HCT116 (cell line): Measurements from ENCODE around the gene RNF25. TPM values are rescaled to one million over a fixed set of nuclear protein-coding genes. Genes with fewer than 3 reads are reported as not detected.

Experiments used
- ATAC-seq: fragments of 200-7000 bp; cut with Tn5 transposase; 2 replicates; pipeline ENCODE4 v1.9.1; 2020; ENCODE audit warnings: mild to moderate bottlenecking, moderate library complexity
- BruUV-seq: library from RNA; stranded (reverse); fragments of 400-500 nt; replicated peaks from 2 replicates; lab custom pipeline; 2021; lab: Mats Ljungman, UMichigan
- CTCF ChIA-PET: fragments of 300-600 bp; sonication (Branson Sonifier 250); formaldehyde crosslinking; loops from one replicate; lab custom pipeline; 2021; ENCODE audit warnings: antibody characterized with exemption; lab: Charles Lee
- POLR2A ChIA-PET: fragments of 300-600, 350-600 bp; sonication (Branson Sonifier 250); formaldehyde crosslinking; loops from one replicate; lab custom pipeline; 2021; ENCODE audit warnings: antibody characterized with exemption; lab: Charles Lee
- RAD21 ChIA-PET, 2 experiments: fragments of 300-600 bp; sonication (Branson Sonifier 250); formaldehyde crosslinking; loops; one replicate each; lab custom pipeline; 2023; ENCODE audit warnings: low total read pairs in 2 of 2; ENCODE audit not compliant: uncharacterized antibody in 2 of 2, unreplicated experiment in 2 of 2, low non-redundant PET in 1 of 2; lab: Charles Lee
- DNase-seq: peaks from one replicate; pipeline ENCODE4 v3.0.0-alpha.2; 2010; ENCODE audit warnings: low read depth, low spot score
- H2AFZ ChIP-seq: fragments of 200-600 bp; shearing (Covaris generic), sonication (generic); 2 replicates; pipeline ENCODE4 v1.6.1; 2017; ENCODE audit warnings: low read depth, mixed run types, mixed read lengths, antibody characterized with exemption, low read length; ENCODE audit not compliant: poor library complexity, severe bottlenecking
- H3K27ac ChIP-seq: 2 replicates; pipeline ENCODE4 v1.5.1; 2012; ENCODE audit warnings: low read depth, low read length
- H3K27me3 ChIP-seq: fragments of 200-600 bp; sonication (generic); 2 replicates; pipeline ENCODE4 v1.6.1; 2016; ENCODE audit warnings: mixed run types, low read length, mixed read lengths; ENCODE audit not compliant: insufficient read depth
- H3K36me3 ChIP-seq, 2 experiments: fragments of 200-500 bp in 1 of 2; fragments of 200-600 bp in 1 of 2; sonication (Bioruptor generic) in 1 of 2; sonication (generic) in 1 of 2; 2 replicates each; pipeline versions ENCODE4 v1.5.1 to v1.6.1; 2014 to 2016; ENCODE audit warnings: low read length in 2 of 2, inconsistent platforms in 1 of 2, mixed read lengths in 1 of 2, mixed run types in 1 of 2; ENCODE audit not compliant: insufficient read depth in 2 of 2, control insufficient read depth in 1 of 2
- H3K4me1 ChIP-seq, 2 experiments: fragments of 200-600 bp in 1 of 2; sonication (generic) in 1 of 2; 2 replicates each; pipeline versions ENCODE4 v1.5.1 to v1.6.1; 2012 to 2017; ENCODE audit warnings: low read length in 2 of 2, inconsistent platforms in 1 of 2, mild to moderate bottlenecking in 1 of 2, mixed read lengths in 1 of 2, mixed run types in 1 of 2, moderate library complexity in 1 of 2; ENCODE audit not compliant: insufficient read depth in 2 of 2, control insufficient read depth in 1 of 2
- H3K4me2 ChIP-seq: fragments of 200-600 bp; sonication (generic); 2 replicates; pipeline ENCODE4 v1.6.1; 2017; ENCODE audit warnings: mixed run types, low read length, mixed read lengths
- H3K4me3 ChIP-seq, 2 experiments: fragments of 200-600 bp in 1 of 2; sonication (generic) in 1 of 2; replicated peaks in 1 of 2; 2 replicates each; pipeline ENCODE4 v1.5.1; 2011 to 2016; ENCODE audit warnings: low read length in 2 of 2, control low read depth in 1 of 2, low read depth in 1 of 2, mild to moderate bottlenecking in 1 of 2, mixed read lengths in 1 of 2, mixed run types in 1 of 2
- H3K79me2 ChIP-seq: fragments of 200-600 bp; sonication (generic); 2 replicates; pipeline ENCODE4 v1.6.1; 2017; ENCODE audit warnings: mild to moderate bottlenecking, mixed run types, low read length, moderate library complexity, mixed read lengths; ENCODE audit not compliant: insufficient read depth
- H3K9ac ChIP-seq: fragments of 200-600 bp; sonication (generic); 2 replicates; pipeline ENCODE4 v1.6.1; 2016; ENCODE audit warnings: low read length, mixed read lengths
- H3K9me2 ChIP-seq: fragments of 200-600 bp; sonication (generic), shearing (Covaris generic); 2 replicates; pipeline ENCODE4 v1.6.1; 2017; ENCODE audit warnings: mixed run types, mild to moderate bottlenecking, moderate library complexity; ENCODE audit not compliant: insufficient read depth
- H3K9me3 ChIP-seq, 2 experiments: fragments of 200-500 bp in 1 of 2; fragments of 200-600 bp in 1 of 2; sonication (Bioruptor generic) in 1 of 2; sonication (generic) in 1 of 2; 2 replicates each; pipeline ENCODE4 v1.6.1; 2014 to 2017; ENCODE audit warnings: low read length in 2 of 2, mixed read lengths in 2 of 2, inconsistent platforms in 1 of 2, low read depth in 1 of 2, mild to moderate bottlenecking in 1 of 2, mixed run types in 1 of 2, moderate library complexity in 1 of 2; ENCODE audit not compliant: control insufficient read depth in 1 of 2, insufficient read depth in 1 of 2
- H4K20me1 ChIP-seq: fragments of 200-600 bp; sonication (generic), shearing (Covaris generic); 2 replicates; pipeline ENCODE4 v1.6.1; 2017; ENCODE audit warnings: mixed run types, mild to moderate bottlenecking, moderate library complexity; ENCODE audit not compliant: insufficient read depth
- CBX3 ChIP-seq: IDR thresholded peaks from 2 replicates; pipeline ENCODE4 v1.6.1; 2012; ENCODE audit warnings: low read depth
- CEBPB ChIP-seq: IDR thresholded peaks from 2 replicates; pipeline ENCODE4 v1.6.1; 2012; ENCODE audit warnings: low read depth
- EGR1 ChIP-seq: IDR thresholded peaks from 2 replicates; pipeline ENCODE4 v1.6.1; 2012; ENCODE audit warnings: low read depth
- EZH2 ChIP-seq: fragments of 200-600 bp; sonication (generic); IDR thresholded peaks from 2 replicates; pipeline ENCODE4 v1.6.1; 2017; ENCODE audit warnings: antibody characterized with exemption, mixed run types
- EZH2phosphoT487 ChIP-seq: fragments of 200-600 bp; IDR thresholded peaks from 2 replicates; pipeline ENCODE4 v1.6.1; 2018; ENCODE audit warnings: antibody characterized with exemption, borderline replicate concordance
- FOSL1 ChIP-seq: IDR thresholded peaks from 2 replicates; pipeline ENCODE4 v1.6.1; 2012; ENCODE audit warnings: low read depth
- POLR2A ChIP-seq: IDR thresholded peaks from 2 replicates; pipeline ENCODE4 v1.7.0; 2011; ENCODE audit warnings: borderline replicate concordance; ENCODE audit not compliant: insufficient read depth, insufficient read length; ENCODE audit errors: extremely low read depth
- POLR2AphosphoS5 ChIP-seq: IDR thresholded peaks from 2 replicates; pipeline ENCODE4 v1.6.1; 2011; ENCODE audit warnings: mild to moderate bottlenecking, low read depth, low read length, moderate library complexity
- RAD21 ChIP-seq: IDR thresholded peaks from 2 replicates; pipeline ENCODE4 v1.6.1; 2012; ENCODE audit warnings: low read depth, mild to moderate bottlenecking
- SIN3A ChIP-seq: IDR thresholded peaks from 2 replicates; pipeline ENCODE4 v1.6.1; 2012; ENCODE audit warnings: low read depth
- SP1 ChIP-seq: IDR thresholded peaks from 2 replicates; pipeline ENCODE4 v1.6.1; 2012; ENCODE audit warnings: low read depth
- TCF7L2 ChIP-seq: IDR thresholded peaks from 2 replicates; pipeline ENCODE4 v1.7.0; 2011; ENCODE audit warnings: borderline replicate concordance, inconsistent platforms; ENCODE audit not compliant: insufficient read depth, insufficient read length; ENCODE audit errors: extremely low read depth
- YY1 ChIP-seq: IDR thresholded peaks from 2 replicates; pipeline ENCODE4 v1.6.1; 2011; ENCODE audit warnings: low read length, low read depth, moderate library complexity, mild to moderate bottlenecking; ENCODE audit not compliant: insufficient replicate concordance; ENCODE audit errors: extremely low read depth
- ZFX ChIP-seq: fragments of 450-650 bp; IDR thresholded peaks from 2 replicates; pipeline ENCODE4 v1.6.1; 2017
- ZNF274 ChIP-seq: fragments of 200-500 bp; sonication (Bioruptor generic); IDR thresholded peaks from 2 replicates; pipeline ENCODE4 v1.6.1; 2014; ENCODE audit warnings: mild to moderate bottlenecking, low read depth, low read length, inconsistent platforms
- intact Hi-C: fragments of 100-400 bp; cut with micrococcal nuclease; formaldehyde crosslinking; loops from 2 replicates; pipeline ENCODE4 v1.10.0; 2022
- total RNA-seq: library from RNA; stranded (reverse); gene quantifications from one replicate; pipeline ENCODE4 v1.2.1, GENCODE V29; 2021; ENCODE audit not compliant: unreplicated experiment
- TF ChIP-seq, protein P1 (sequence below), 3 experiments: fragments of 200-600 bp in 1 of 3; sonication (generic) in 1 of 3; IDR thresholded peaks in 2 of 3; conservative IDR thresholded peaks in 1 of 3; 2 replicates each; pipeline ENCODE4 v1.5.1; 2012 to 2017; ENCODE audit warnings: low read depth in 2 of 3, low read length in 2 of 3, antibody characterized with exemption in 1 of 3, borderline replicate concordance in 1 of 3, control low read depth in 1 of 3, mild to moderate bottlenecking in 1 of 3, mixed read lengths in 1 of 3, mixed run types in 1 of 3, moderate library complexity in 1 of 3; ENCODE audit not compliant: insufficient read depth in 1 of 3
- TF ChIP-seq, protein P2 (sequence below): IDR thresholded peaks from 2 replicates; pipeline ENCODE4 v1.6.1; 2012
- TF ChIP-seq, protein P3 (sequence below): IDR thresholded peaks from 2 replicates; pipeline ENCODE4 v1.6.1; 2012
- TF ChIP-seq, protein P4 (sequence below): IDR thresholded peaks from 2 replicates; pipeline ENCODE4 v1.6.1; 2011; ENCODE audit warnings: mild to moderate bottlenecking, low read length, moderate library complexity; ENCODE audit not compliant: insufficient replicate concordance; ENCODE audit errors: extremely low read depth

Gene RNF25
- total RNA-seq, 1 experiment from 2014 or later = 23.4 TPM

DNA sequence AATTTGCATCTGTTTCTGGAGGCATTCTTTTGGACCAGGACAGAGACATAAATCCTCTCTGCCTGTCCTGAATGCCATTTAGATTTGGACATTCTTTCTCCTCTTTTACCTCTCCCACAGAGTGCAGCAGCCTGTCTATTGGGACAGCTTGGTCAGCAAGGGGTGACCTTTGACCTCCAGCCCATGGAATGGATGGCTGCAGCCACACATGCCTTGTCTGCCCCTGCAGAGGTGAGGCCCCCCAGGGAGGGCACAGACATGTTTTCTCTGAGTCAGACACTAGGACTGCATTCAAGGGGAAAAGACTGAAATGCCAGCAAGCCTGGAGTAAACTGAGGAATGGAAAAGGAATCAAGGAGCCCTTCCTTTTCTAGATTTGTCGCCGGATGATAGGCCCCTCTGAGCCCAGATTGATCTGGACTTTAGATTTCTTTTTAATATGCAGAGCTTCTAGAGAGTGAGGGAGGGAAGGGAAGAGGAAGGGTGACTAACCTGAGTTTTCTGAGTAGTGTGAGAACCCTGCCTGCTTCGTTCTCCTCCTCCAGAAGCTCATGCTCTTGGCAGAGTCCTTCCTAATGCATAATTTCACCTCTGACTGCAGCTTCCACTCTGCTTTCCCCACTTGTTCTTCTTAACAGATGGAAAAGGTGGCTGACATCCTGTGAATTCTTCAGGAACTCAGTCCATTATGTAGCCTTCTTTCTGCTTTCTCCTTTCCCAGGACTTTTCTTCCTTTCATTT is 22.8 kb upstream of the RNF25 start:
- no peak for ATAC-seq
- CTCF ChIA-PET = no interaction called here
- Histone ChIP-seq H3K27me3 (no peaks in the 10 kb centered on the region), H3K27ac (no peak overlapping the region), H3K4me1 (no peaks in the 10 kb centered on the region), H4K20me1 (no peaks in the 10 kb centered on the region)
- no peak for TF ChIP-seq TCF7L2
- TF ChIP-seq, protein P1, sequence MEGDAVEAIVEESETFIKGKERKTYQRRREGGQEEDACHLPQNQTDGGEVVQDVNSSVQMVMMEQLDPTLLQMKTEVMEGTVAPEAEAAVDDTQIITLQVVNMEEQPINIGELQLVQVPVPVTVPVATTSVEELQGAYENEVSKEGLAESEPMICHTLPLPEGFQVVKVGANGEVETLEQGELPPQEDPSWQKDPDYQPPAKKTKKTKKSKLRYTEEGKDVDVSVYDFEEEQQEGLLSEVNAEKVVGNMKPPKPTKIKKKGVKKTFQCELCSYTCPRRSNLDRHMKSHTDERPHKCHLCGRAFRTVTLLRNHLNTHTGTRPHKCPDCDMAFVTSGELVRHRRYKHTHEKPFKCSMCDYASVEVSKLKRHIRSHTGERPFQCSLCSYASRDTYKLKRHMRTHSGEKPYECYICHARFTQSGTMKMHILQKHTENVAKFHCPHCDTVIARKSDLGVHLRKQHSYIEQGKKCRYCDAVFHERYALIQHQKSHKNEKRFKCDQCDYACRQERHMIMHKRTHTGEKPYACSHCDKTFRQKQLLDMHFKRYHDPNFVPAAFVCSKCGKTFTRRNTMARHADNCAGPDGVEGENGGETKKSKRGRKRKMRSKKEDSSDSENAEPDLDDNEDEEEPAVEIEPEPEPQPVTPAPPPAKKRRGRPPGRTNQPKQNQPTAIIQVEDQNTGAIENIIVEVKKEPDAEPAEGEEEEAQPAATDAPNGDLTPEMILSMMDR (IDR thresholded peaks at IDR 0.05 in 2 of 3, conservative IDR thresholded peaks at IDR 0.05 in 1 of 3; ENCODE audit: borderline replicate concordance in 1 of 3, insufficient read depth in 1 of 3, low read depth in 2 of 3, low read length in 2 of 3) = no peak
- no peak for TF ChIP-seq CEBPB
- no peak for TF ChIP-seq EZH2
- TF ChIP-seq YY1 = no peak
- TF ChIP-seq ZNF274 = no peak
- no peak for TF ChIP-seq RAD21
- TF ChIP-seq EZH2phosphoT487 = no peak
- TF ChIP-seq FOSL1 = no peak
- no peak for TF ChIP-seq SP1
- no peak for TF ChIP-seq ZFX
- TF ChIP-seq POLR2AphosphoS5 = no peak
- TF ChIP-seq, protein P2, sequence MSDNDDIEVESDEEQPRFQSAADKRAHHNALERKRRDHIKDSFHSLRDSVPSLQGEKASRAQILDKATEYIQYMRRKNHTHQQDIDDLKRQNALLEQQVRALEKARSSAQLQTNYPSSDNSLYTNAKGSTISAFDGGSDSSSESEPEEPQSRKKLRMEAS = no peak
- no peak for TF ChIP-seq EGR1
- TF ChIP-seq CBX3 = no peak
- no peak for TF ChIP-seq POLR2A
- TF ChIP-seq, protein P3, sequence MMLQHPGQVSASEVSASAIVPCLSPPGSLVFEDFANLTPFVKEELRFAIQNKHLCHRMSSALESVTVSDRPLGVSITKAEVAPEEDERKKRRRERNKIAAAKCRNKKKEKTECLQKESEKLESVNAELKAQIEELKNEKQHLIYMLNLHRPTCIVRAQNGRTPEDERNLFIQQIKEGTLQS = no peak
- TF ChIP-seq SIN3A = no peak
- TF ChIP-seq, protein P4, sequence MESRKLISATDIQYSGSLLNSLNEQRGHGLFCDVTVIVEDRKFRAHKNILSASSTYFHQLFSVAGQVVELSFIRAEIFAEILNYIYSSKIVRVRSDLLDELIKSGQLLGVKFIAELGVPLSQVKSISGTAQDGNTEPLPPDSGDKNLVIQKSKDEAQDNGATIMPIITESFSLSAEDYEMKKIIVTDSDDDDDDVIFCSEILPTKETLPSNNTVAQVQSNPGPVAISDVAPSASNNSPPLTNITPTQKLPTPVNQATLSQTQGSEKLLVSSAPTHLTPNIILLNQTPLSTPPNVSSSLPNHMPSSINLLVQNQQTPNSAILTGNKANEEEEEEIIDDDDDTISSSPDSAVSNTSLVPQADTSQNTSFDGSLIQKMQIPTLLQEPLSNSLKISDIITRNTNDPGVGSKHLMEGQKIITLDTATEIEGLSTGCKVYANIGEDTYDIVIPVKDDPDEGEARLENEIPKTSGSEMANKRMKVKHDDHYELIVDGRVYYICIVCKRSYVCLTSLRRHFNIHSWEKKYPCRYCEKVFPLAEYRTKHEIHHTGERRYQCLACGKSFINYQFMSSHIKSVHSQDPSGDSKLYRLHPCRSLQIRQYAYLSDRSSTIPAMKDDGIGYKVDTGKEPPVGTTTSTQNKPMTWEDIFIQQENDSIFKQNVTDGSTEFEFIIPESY = no peak
- TF ChIP-seq, all 23 proteins: peak for 0
- H3K4me2 ChIP-seq = no peak overlapping the region
- no peak for DNase-seq
- no peaks in the 10 kb centered on the region for H3K79me2 ChIP-seq
- no peak overlapping the region for H3K4me3 ChIP-seq
- BruUV-seq = no TSS peak
- H3K9me2 ChIP-seq = no peaks in the 10 kb centered on the region
- POLR2A ChIA-PET = no interaction called here
- no peak overlapping the region for H3K9ac ChIP-seq
- intact Hi-C loops = no loop called here
- RAD21 ChIA-PET = no interaction called here
- H3K36me3 ChIP-seq = peaks cover 5 to 10% of the 10 kb centered on the region in 2 experiments; a peak in 2 of 4 replicates
- H2AFZ ChIP-seq = no peak overlapping the region
- no peaks in the 10 kb centered on the region for H3K9me3 ChIP-seq
